Fibroblast of peridontal ligament (primary cell): ENCODE results near the gene TMEM38A.

Experiments
- DNase-seq: peaks from one replicate; pipeline ENCODE4 v3.0.0-alpha.2; 2010; ENCODE audit errors: extremely low read depth

TMEM38A gene

GRCh38 chr19:16660763-16661479 lies at the start of gene TMEM38A:
Gene TMEM38A (plus strand): TSS chr19:16661139. CDS start chr19:16661218, 79 bp downstream.
- no peak for DNase-seq

GRCh38 chr19:16612636-16613035 lies 48.3 kb upstream of the TMEM38A start:
- DNase-seq = no peak

GRCh38 chr19:16613841-16614240 lies 47.1 kb upstream of the TMEM38A start:
- no peak for DNase-seq

GRCh38 chr19:16614941-16615340 lies 46.0 kb upstream of the TMEM38A start:
- no peak for DNase-seq

GRCh38 chr19:16615808-16616207 lies 45.1 kb upstream of the TMEM38A start:
- DNase-seq = no peak

- DNase-seq = no peak
Observed at GRCh38 chr19:16618248-16618647, 42.7 kb upstream of the TMEM38A start.

GRCh38 chr19:16619457-16619856 lies 41.5 kb upstream of the TMEM38A start:
- no peak for DNase-seq

GRCh38 chr19:16620018-16620417 lies 40.9 kb upstream of the TMEM38A start:
- no peak for DNase-seq

GRCh38 chr19:16620584-16620983 lies 40.4 kb upstream of the TMEM38A start:
- DNase-seq = no peak

GRCh38 chr19:16621165-16621800 lies 39.7 kb upstream of the TMEM38A start:
- no peak for DNase-seq

GRCh38 chr19:16623066-16623465 lies 37.9 kb upstream of the TMEM38A start:
- no peak for DNase-seq

GRCh38 chr19:16623576-16623975 lies 37.4 kb upstream of the TMEM38A start:
- DNase-seq = no peak

GRCh38 chr19:16624236-16624635 lies 36.7 kb upstream of the TMEM38A start:
- DNase-seq = no peak

GRCh38 chr19:16625163-16625958 lies 35.6 kb upstream of the TMEM38A start:
- no peak for DNase-seq

GRCh38 chr19:16626796-16627192 lies 34.1 kb upstream of the TMEM38A start:
- DNase-seq = no peak

GRCh38 chr19:16627193-16627927 lies 33.6 kb upstream of the TMEM38A start:
- DNase-seq = no peak

GRCh38 chr19:16627928-16628182 lies 33.1 kb upstream of the TMEM38A start:
- no peak for DNase-seq

GRCh38 chr19:16628183-16628983 lies 32.6 kb upstream of the TMEM38A start, which contains the start of gene MED26:
Gene MED26 (minus strand): TSS chr19:16628204. CDS start chr19:16627943, 261 bp downstream.
- DNase-seq = peak; percentile 86

- DNase-seq = peak; percentile 66
Observed at GRCh38 chr19:16628984-16629691, 31.8 kb upstream of the TMEM38A start.

- DNase-seq = no peak
Observed at GRCh38 chr19:16631465-16631864, 29.5 kb upstream of the TMEM38A start.

- peak; percentile 47 for DNase-seq
Observed at GRCh38 chr19:16637535-16637934, 23.4 kb upstream of the TMEM38A start.
